Astrocyte (in vitro differentiated cells and primary cell): Measurements from ENCODE around the gene IL1RAP. TPM values are rescaled to one million over a fixed set of nuclear protein-coding genes. Genes with fewer than 3 reads are reported as not detected.

Source experiments
- DNase-seq: peaks from one replicate; pipeline ENCODE4 v3.0.0-alpha.2; 2010; ENCODE audit warnings: low read depth
- FAIRE-seq: peaks from 2 replicates; lab custom pipeline; 2011; peaks lifted over from hg19 to GRCh38; lab: Jason Lieb, UNC
- H2AFZ ChIP-seq: 2 replicates; pipeline ENCODE4 v1.6.0; 2012; ENCODE audit warnings: low read depth, low read length, inconsistent platforms
- H3K27ac ChIP-seq: 2 replicates; pipeline ENCODE4 v1.5.1; 2011; ENCODE audit warnings: low read depth, low read length, inconsistent platforms
- H3K27me3 ChIP-seq: 2 replicates; pipeline ENCODE4 v1.6.0; 2011; ENCODE audit warnings: low read length, inconsistent platforms; ENCODE audit not compliant: insufficient read depth
- H3K36me3 ChIP-seq: 2 replicates; pipeline ENCODE4 v1.5.1; 2011; ENCODE audit warnings: low read length, inconsistent platforms; ENCODE audit not compliant: insufficient read depth
- H3K4me1 ChIP-seq: 2 replicates; pipeline ENCODE4 v1.5.1; 2011; ENCODE audit warnings: low read length, inconsistent platforms; ENCODE audit not compliant: insufficient read depth
- H3K4me2 ChIP-seq: 2 replicates; pipeline ENCODE4 v1.6.0; 2012; ENCODE audit warnings: low read length, inconsistent platforms
- H3K4me3 ChIP-seq: 2 replicates; pipeline ENCODE4 v1.5.1; 2011; ENCODE audit warnings: low read depth, mild to moderate bottlenecking, low read length, inconsistent platforms; ENCODE audit not compliant: insufficient read depth
- H3K79me2 ChIP-seq: 2 replicates; pipeline ENCODE4 v1.6.0; 2012; ENCODE audit warnings: mild to moderate bottlenecking, low read length, inconsistent platforms; ENCODE audit not compliant: insufficient read depth
- H3K9ac ChIP-seq: 2 replicates; pipeline ENCODE4 v1.6.0; 2012; ENCODE audit warnings: mild to moderate bottlenecking, low read length, inconsistent platforms
- H3K9me3 ChIP-seq: 2 replicates; pipeline ENCODE4 v1.5.1; 2012; ENCODE audit warnings: low read depth, mild to moderate bottlenecking, low read length, inconsistent platforms; ENCODE audit not compliant: insufficient read depth
- H4K20me1 ChIP-seq: 2 replicates; pipeline ENCODE4 v1.6.0; 2012; ENCODE audit warnings: low read length, inconsistent platforms; ENCODE audit not compliant: insufficient read depth
- H3K27ac Mint-ChIP-seq: one replicate; pipeline ENCODE4 v1.8.0; 2021; ENCODE audit warnings: mild to moderate bottlenecking, mixed read lengths; ENCODE audit not compliant: unreplicated experiment
- H3K27me3 Mint-ChIP-seq: one replicate; pipeline ENCODE4 v1.8.0; 2021; ENCODE audit warnings: low read depth, mixed read lengths; ENCODE audit not compliant: unreplicated experiment
- H3K36me3 Mint-ChIP-seq: one replicate; pipeline ENCODE4 v1.8.0; 2021; ENCODE audit warnings: low read depth, mixed read lengths; ENCODE audit not compliant: unreplicated experiment
- H3K4me1 Mint-ChIP-seq: one replicate; pipeline ENCODE4 v1.8.0; 2021; ENCODE audit warnings: low read depth, mixed read lengths; ENCODE audit not compliant: unreplicated experiment
- H3K4me3 Mint-ChIP-seq: one replicate; pipeline ENCODE4 v1.8.0; 2021; ENCODE audit warnings: mild to moderate bottlenecking, moderate library complexity, mixed read lengths; ENCODE audit not compliant: unreplicated experiment
- H3K9me3 Mint-ChIP-seq: one replicate; pipeline ENCODE4 v1.8.0; 2021; ENCODE audit warnings: mild to moderate bottlenecking, mixed read lengths; ENCODE audit not compliant: unreplicated experiment
- EZH2 ChIP-seq: IDR thresholded peaks from 2 replicates; pipeline ENCODE4 v1.6.1; 2012; ENCODE audit warnings: mild to moderate bottlenecking, low read length, inconsistent platforms; ENCODE audit not compliant: insufficient read depth
- total RNA-seq: library from RNA; stranded (reverse); gene quantifications from 2 replicates; pipeline ENCODE4 v1.2.1, GENCODE V29; 2021
- TF ChIP-seq, protein P1 (sequence below): IDR thresholded peaks from 2 replicates; pipeline ENCODE4 v1.5.1; 2011; ENCODE audit warnings: low read depth, mild to moderate bottlenecking, inconsistent platforms, low read length, moderate library complexity; ENCODE audit not compliant: insufficient read depth

Gene IL1RAP
- total RNA-seq, 1 donor from 2014 or later = 19.4 TPM

DNA sequence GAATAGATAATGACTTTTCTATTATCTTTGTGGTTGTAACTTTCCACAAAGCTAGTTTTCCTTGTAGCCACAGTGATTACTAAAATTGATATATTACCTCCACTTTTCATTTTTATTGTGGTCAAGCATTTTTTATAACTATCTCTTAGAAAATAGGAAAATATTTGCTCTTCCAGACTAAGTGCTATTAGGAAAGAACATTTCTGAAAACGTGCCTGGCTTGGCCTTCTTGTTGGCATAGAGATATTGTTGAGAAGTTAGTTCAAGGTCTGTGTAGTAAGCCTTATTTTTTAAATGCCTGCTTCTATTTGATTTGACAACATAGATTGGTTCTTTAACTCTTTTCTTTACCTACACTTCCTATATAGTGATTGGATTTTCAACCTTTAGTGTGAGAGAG lies 101.7 kb downstream of the IL1RAP start:
- TF ChIP-seq, protein P1, sequence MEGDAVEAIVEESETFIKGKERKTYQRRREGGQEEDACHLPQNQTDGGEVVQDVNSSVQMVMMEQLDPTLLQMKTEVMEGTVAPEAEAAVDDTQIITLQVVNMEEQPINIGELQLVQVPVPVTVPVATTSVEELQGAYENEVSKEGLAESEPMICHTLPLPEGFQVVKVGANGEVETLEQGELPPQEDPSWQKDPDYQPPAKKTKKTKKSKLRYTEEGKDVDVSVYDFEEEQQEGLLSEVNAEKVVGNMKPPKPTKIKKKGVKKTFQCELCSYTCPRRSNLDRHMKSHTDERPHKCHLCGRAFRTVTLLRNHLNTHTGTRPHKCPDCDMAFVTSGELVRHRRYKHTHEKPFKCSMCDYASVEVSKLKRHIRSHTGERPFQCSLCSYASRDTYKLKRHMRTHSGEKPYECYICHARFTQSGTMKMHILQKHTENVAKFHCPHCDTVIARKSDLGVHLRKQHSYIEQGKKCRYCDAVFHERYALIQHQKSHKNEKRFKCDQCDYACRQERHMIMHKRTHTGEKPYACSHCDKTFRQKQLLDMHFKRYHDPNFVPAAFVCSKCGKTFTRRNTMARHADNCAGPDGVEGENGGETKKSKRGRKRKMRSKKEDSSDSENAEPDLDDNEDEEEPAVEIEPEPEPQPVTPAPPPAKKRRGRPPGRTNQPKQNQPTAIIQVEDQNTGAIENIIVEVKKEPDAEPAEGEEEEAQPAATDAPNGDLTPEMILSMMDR = no peak
- TF ChIP-seq EZH2 = no peak
- Mint-ChIP-seq H3K27ac (no peak overlapping the region), H3K27me3 (no peaks in the 10 kb centered on the region), H3K9me3 (no peaks in the 10 kb centered on the region), H3K36me3 (no peaks in the 10 kb centered on the region), H3K4me1 (no peaks in the 10 kb centered on the region), H3K4me3 (no peak overlapping the region)
- no peaks in the 10 kb centered on the region for H3K27me3 ChIP-seq
- no peak overlapping the region for H3K4me2 ChIP-seq
- DNase-seq (no peak), FAIRE-seq (no peak)
- H3K4me3 ChIP-seq = no peak overlapping the region
- no peak overlapping the region for H2AFZ ChIP-seq
- H3K79me2 ChIP-seq = no peaks in the 10 kb centered on the region
- H3K9me3 ChIP-seq = no peaks in the 10 kb centered on the region
- H3K27ac ChIP-seq = no peak overlapping the region
- no peaks in the 10 kb centered on the region for H4K20me1 ChIP-seq
- H3K36me3 ChIP-seq = no peaks in the 10 kb centered on the region
- H3K4me1 ChIP-seq = no peaks in the 10 kb centered on the region
- H3K9ac ChIP-seq = no peak overlapping the region

DNA sequence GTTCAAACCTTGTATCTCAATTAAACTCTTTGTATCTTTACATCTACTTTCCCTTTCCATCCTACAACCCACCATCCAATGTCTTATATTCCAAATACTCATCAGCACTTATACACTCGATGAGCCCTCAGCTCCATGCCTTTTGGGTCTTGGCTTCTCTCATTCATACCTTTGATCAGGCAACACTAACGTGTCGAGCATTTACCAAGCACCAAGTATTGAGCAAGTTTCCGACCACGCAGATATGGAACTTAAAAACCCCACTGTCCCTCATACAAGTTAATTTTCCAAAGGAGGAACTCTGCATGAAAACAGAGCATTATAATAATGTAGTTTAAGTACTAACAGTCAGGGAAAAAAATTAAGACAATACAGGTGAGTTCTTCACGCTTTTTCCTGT lies 102.8 kb downstream of the IL1RAP start:
- H3K27me3 ChIP-seq = no peaks in the 10 kb centered on the region
- H2AFZ ChIP-seq = no peak overlapping the region
- no peak overlapping the region for H3K4me2 ChIP-seq
- no peaks in the 10 kb centered on the region for H3K79me2 ChIP-seq
- H3K9me3 Mint-ChIP-seq = no peaks in the 10 kb centered on the region
- DNase-seq (no peak), FAIRE-seq (no peak)
- H3K4me1 ChIP-seq = no peaks in the 10 kb centered on the region
- H3K4me3 Mint-ChIP-seq = no peak overlapping the region
- TF ChIP-seq, protein P1 = no peak
- no peak for TF ChIP-seq EZH2
- H3K27me3 Mint-ChIP-seq = no peaks in the 10 kb centered on the region
- no peaks in the 10 kb centered on the region for H3K36me3 Mint-ChIP-seq
- no peaks in the 10 kb centered on the region for H3K9me3 ChIP-seq
- no peak overlapping the region for H3K9ac ChIP-seq
- no peak overlapping the region for H3K27ac ChIP-seq
- H4K20me1 ChIP-seq = no peaks in the 10 kb centered on the region
- H3K4me1 Mint-ChIP-seq = no peaks in the 10 kb centered on the region
- H3K36me3 ChIP-seq = no peaks in the 10 kb centered on the region
- no peak overlapping the region for H3K4me3 ChIP-seq
- H3K27ac Mint-ChIP-seq = no peak overlapping the region

DNA sequence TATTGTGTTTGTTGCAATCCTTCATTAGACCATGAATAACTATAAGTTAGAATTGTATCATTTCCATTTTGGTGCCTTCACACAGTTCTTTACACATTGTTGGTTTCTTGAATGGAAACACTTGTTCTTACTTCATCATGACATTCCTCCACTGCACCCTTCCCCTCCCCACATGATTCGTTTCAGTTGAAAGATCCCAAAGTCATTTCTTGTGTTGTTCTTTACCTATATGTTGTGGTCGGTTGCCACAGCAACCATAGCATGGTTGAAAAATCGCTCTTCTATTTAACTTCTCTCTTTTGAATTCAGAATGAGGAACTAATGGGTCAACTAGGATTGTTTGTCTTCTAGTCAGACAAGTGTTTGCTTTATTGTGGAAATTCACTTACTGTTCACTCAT lies 103.3 kb downstream of the IL1RAP start:
- Histone ChIP-seq H3K36me3 (no peaks in the 10 kb centered on the region), H3K4me2 (no peak overlapping the region), H3K4me1 (no peaks in the 10 kb centered on the region), H2AFZ (no peak overlapping the region), H3K9ac (no peak overlapping the region), H3K79me2 (no peaks in the 10 kb centered on the region), H3K27ac (no peak overlapping the region), H4K20me1 (no peaks in the 10 kb centered on the region), H3K4me3 (no peak overlapping the region), H3K9me3 (no peaks in the 10 kb centered on the region), H3K27me3 (no peaks in the 10 kb centered on the region)
- FAIRE-seq = no peak
- TF ChIP-seq, protein P1 = no peak
- TF ChIP-seq EZH2 = no peak
- no peaks in the 10 kb centered on the region for H3K36me3 Mint-ChIP-seq
- no peaks in the 10 kb centered on the region for H3K4me1 Mint-ChIP-seq
- no peak for DNase-seq
- H3K27me3 Mint-ChIP-seq = no peaks in the 10 kb centered on the region
- no peaks in the 10 kb centered on the region for H3K9me3 Mint-ChIP-seq
- H3K4me3 Mint-ChIP-seq = no peak overlapping the region
- no peak overlapping the region for H3K27ac Mint-ChIP-seq
